ENCODE measurements around the gene TMEM145. TPM values are rescaled to one million over a fixed set of nuclear protein-coding genes. Genes with fewer than 3 reads are reported as not detected.

Gene TMEM145
- total RNA-seq, 4 donors from 2014 or later, result 0.69 TPM; not detected in 3

- no peak for TF ChIP-seq CTCF (IDR thresholded peaks at IDR 0.05)
- TF ChIP-seq POLR2A (IDR thresholded peaks at IDR 0.05), result no peak
- no peak overlapping the region for H3K4me3 ChIP-seq
- no peaks in the 10 kb centered on the region for H3K36me3 ChIP-seq
- no peak for DNase-seq
- no peaks in the 10 kb centered on the region for H3K9me3 ChIP-seq
- no peak overlapping the region for H3K27ac ChIP-seq
- no peaks in the 10 kb centered on the region for H3K27me3 ChIP-seq
- intact Hi-C loops (cut with DNase I; ENCODE audit: low total_unique reads), result no loop called here
- peaks cover 0 to 8% of the 10 kb centered on the region in 2 donors for H3K4me1 ChIP-seq
Observed at GRCh38 chr19:42332059-42332458, 18.9 kb downstream of the TMEM145 start.

GRCh38 chr19:42333018-42333417 lies 19.9 kb downstream of the TMEM145 start:
- Histone ChIP-seq H3K27me3 (no peaks in the 10 kb centered on the region), H3K27ac (no peak overlapping the region), H3K4me1 (no peaks in the 10 kb centered on the region), H3K4me3 (no peak overlapping the region), H3K9me3 (no peaks in the 10 kb centered on the region), H3K36me3 (no peaks in the 10 kb centered on the region)
- intact Hi-C loops (cut with DNase I; ENCODE audit: low total_unique reads), result no loop called here
- DNase-seq, result no peak
- TF ChIP-seq POLR2A (IDR thresholded peaks at IDR 0.05) (no peak), CTCF (IDR thresholded peaks at IDR 0.05) (no peak)

DNA sequence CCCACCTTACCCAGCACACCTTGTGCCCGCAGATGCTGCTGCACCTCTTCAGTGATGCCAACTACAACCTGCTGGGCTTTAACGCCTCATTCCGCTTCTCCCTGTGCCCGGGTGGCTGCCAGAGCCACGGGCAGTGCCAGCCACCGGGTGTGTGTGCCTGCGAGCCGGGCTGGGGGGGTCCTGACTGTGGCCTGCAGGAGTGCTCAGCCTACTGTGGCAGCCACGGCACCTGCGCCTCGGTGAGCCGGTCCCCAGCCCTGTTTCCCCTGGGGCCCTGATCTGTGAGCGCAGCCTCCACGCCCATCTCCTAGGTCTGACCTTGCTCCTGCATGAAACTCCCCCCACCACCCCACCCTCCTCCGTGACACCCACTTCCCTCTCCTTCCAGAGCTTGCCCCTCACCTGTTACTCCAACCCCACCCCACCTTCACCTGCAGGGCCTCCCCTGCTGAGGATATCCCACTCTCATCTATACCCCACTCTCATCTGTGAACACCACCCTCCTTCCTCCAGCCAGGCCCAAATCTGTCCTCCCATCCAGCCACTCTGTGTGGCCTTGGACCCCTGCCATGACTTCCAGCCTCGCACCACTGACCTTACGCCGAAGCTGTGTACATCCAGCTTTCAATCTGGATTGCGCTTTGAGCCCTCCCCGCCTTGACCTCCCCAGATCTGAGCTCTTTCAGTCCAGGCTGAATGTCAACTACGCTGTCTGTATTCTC lies 21.0 kb downstream of the TMEM145 start:
- no peak for TF ChIP-seq POLR2A (IDR thresholded peaks at IDR 0.05)
- no peak for TF ChIP-seq CTCF (IDR thresholded peaks at IDR 0.05)
- no peak overlapping the region for H3K27ac ChIP-seq
- no peaks in the 10 kb centered on the region for H3K9me3 ChIP-seq
- H3K4me1 ChIP-seq, result no peaks in the 10 kb centered on the region
- H3K36me3 ChIP-seq, result no peaks in the 10 kb centered on the region
- no peak for DNase-seq
- H3K27me3 ChIP-seq, result no peaks in the 10 kb centered on the region
- H3K4me3 ChIP-seq, result no peak overlapping the region
- intact Hi-C loops (cut with DNase I; ENCODE audit: low total_unique reads), result no loop called here

GRCh38 chr19:42334697-42335373 lies 21.7 kb downstream of the TMEM145 start:
- no peak for DNase-seq
- intact Hi-C loops (cut with DNase I; ENCODE audit: low total_unique reads), result no loop called here
- Histone ChIP-seq H3K4me3 (no peak overlapping the region), H3K36me3 (no peaks in the 10 kb centered on the region), H3K9me3 (no peaks in the 10 kb centered on the region), H3K4me1 (no peaks in the 10 kb centered on the region), H3K27ac (no peak overlapping the region), H3K27me3 (no peaks in the 10 kb centered on the region)
- TF ChIP-seq CTCF (IDR thresholded peaks at IDR 0.05) (no peak), POLR2A (IDR thresholded peaks at IDR 0.05) (no peak)

DNA sequence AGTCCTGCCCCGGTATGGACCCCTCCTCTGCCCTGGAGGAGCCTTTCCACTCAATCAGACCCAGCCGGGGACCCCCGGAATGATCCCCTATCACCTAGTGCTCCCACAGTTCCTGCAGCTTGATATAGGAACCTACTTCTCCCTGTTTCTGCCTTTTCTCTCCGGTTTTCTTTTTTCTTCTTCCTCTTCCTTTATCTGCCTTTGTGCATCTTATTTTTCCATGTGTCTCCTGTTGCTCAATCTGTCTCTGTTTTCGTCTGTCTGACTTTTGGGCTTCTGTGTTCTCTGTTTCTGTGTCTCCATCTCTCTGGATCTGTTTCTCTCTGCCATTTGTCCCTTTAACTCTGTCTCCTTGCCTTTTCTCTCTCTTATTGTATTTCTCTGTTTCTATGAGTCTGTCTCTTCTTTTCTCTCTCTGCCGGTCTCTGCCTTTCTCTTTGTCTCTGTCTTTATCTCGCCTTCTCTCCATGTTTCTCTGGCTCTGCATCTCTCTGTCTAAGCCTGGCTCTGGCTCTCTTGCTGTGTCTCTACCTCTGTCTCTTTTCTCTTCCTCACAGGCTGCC lies 22.3 kb downstream of the TMEM145 start:
- Histone ChIP-seq H3K27me3 (no peaks in the 10 kb centered on the region), H3K9me3 (no peaks in the 10 kb centered on the region), H3K4me3 (no peak overlapping the region), H3K36me3 (no peaks in the 10 kb centered on the region), H3K27ac (no peak overlapping the region), H3K4me1 (no peaks in the 10 kb centered on the region)
- DNase-seq, result no peak
- TF ChIP-seq CTCF (IDR thresholded peaks at IDR 0.05) (no peak), POLR2A (IDR thresholded peaks at IDR 0.05) (no peak)
- intact Hi-C loops (cut with DNase I; ENCODE audit: low total_unique reads), result no loop called here

Measured in uterus (tissue), 4 donors.